HS-5 (cell line): ENCODE measurements around the gene LRP8.

Source experiments
- DNase-seq: peaks from one replicate; pipeline ENCODE4 v3.0.0-alpha.2; 2012; ENCODE audit warnings: low read depth

LRP8 gene

DNA sequence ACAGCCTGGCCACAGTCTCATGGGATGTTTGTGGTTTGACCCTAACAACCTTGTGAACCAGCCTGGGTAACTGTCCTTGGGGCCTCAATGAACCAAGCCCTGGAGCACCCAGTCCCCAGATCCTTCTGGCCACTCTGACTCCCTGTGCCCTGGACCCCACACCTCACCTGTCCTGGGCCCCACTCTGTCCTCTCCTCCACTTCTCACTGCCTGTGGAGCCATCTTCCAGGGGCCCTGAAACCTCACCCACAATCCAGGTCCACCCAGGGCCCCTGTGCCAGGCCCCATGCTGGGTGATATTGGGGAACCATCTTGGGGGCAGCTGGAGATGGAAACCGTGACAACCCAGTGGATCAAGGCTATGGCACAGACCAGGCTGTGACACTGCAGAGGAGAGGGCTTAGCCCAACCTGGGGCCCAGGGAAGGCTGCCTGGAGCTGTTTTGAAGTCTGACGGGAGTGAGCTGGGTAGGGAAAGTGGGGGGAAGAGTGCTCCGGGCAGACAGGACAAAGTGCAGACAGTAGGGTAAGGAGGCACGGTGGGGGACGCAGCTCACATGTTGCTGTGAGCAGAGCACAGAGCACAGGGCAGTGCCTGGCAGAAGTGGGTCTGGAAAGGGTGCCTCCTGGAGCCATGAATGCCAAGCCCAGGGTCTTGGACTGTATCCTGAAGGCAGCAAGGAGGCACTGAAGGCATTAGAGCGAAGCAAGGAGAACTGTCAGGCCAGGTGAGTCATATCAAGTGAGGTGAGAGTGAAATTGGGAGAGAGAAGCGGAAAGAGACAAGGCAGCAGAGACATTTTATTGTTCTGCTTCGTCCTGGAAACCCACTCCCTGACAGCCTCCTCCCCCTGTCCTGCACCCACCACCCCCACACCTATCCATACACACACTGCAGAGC is 12.1 kb upstream of the LRP8 start:
- DNase-seq, result no peak

DNA sequence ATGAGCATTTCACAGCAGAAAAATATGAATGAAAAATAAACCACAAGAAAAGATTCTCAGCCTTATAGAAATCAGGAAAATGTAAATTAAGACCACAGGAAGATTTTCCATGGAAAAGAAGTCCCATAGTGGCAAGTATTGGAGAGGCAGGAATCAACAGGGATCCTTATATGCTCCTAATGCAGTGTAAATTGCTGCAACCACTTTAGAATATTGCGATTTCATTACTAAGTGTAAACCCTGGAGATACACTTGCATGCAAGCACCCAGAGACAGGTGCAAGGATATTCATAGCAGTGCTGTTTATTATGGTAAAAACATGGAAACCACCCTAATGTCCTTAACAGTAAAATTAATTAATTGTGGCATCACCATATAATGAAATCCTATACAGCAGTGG is 10.6 kb upstream of the LRP8 start:
- no peak for DNase-seq

DNA sequence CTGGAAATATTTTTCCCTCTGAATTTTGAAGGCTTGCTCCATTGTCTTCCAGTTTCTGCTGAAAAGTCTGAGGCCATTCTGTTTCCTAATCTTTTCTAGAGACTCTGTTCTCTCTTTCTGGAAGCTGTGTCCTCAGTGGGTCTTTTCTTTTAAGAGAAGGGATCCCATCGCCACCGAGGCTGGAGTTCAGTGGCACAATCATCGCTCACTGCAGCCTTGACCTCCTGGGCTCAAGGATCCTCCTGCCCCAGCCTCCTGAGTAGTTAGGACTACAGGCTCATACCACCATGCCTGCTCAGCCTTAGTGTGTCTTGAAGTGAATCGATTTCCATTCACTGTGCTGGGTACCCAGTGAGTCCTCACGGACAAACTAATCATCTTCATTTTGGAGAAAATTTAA is 9.6 kb upstream of the LRP8 start:
- DNase-seq, result no peak

- no peak for DNase-seq
Observed at GRCh38 chr1:53336146-53336545, 8.3 kb upstream of the LRP8 start.

DNA sequence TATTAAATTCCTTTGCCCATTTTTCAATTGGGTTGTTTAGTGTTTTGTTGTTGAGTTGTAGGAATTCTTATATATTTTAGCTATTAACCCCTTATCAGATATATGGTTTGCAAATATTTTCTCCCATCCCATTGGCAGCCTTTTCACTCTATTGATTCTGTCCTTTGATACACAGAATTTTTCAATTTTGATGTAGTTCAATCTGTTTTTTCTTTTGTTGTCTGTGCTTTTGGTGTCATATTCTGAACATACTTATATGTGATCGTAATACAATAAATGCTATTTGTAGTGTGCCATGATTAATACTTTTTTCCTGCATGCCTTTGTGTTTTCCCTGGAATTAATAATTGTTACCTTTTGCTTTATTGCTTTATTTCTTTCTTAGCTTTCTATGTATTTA is 7.8 kb upstream of the LRP8 start:
- no peak for DNase-seq

- no peak for DNase-seq
Observed at GRCh38 chr1:53334781-53335180, 6.9 kb upstream of the LRP8 start.

GRCh38 chr1:53334312-53334711 is 6.4 kb upstream of the LRP8 start:
- DNase-seq, result no peak

- no peak for DNase-seq
Observed at GRCh38 chr1:53332833-53333232, 5.0 kb upstream of the LRP8 start.

DNA sequence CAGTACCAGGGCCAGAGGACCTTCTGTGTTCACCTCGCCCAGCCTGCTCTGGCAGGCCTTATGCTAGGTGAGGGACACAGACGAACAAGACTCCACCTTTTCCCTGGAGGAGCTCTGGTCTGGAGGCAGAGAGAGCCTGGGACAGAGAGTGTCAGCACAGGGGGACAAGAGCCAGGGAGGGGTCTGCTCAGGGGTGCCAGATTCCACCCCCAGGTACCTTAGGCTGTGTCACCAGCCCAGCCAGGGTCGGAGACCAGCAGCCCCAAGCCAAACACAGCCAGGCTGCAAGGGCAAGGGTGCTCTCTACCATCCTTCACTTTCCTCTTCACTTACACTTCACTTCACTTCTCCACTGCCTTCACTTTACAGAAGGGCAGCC is 4.3 kb upstream of the LRP8 start:
- DNase-seq, result no peak

DNA sequence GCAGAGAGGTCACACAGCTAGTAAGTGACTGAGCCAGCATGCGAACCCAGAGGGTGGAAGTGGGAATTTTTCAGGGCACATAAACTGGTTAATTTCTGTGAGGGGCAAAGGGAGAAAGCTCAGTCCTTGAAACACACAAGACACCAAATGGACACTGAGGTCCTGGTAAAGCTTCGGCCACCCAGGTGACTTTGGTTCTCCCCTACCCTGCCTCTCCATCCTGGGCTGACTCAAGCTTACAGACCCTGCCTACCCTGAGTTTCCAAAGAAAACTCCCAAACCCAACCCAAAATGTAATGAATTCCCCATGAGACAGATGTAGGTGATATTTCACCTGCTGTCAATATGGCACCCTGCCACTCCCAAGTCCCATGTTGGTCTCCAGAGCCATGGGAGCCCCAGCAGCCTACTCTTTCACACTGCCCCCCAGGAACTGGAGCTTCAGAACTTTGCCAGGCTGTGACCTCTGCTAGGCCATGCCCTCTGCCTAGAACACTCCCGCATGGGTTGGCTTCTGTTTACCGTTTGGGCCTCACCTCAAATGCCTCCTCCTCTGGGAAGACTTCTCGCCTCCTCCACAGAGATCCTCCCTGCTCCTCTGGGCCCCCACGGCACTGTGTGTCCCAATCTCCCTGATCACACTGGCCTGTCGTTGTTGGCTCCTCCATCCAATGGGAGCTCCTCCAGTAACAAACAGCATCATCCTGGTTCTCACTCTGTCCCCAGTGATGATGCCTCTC is 3.7 kb upstream of the LRP8 start:
- DNase-seq, result no peak

GRCh38 chr1:53330819-53331218 is 2.9 kb upstream of the LRP8 start:
- DNase-seq, result no peak

- DNase-seq, result no peak
Observed at GRCh38 chr1:53328541-53329499, 950 bp upstream of the LRP8 start.

- DNase-seq, result no peak
Observed at GRCh38 chr1:53327182-53327913, 522 bp downstream of the LRP8 start.

- DNase-seq, result no peak
Observed at GRCh38 chr1:53326598-53327181, 1.2 kb downstream of the LRP8 start.

GRCh38 chr1:53326088-53326597 is 1.7 kb downstream of the LRP8 start:
- peak; percentile 78 for DNase-seq

DNA sequence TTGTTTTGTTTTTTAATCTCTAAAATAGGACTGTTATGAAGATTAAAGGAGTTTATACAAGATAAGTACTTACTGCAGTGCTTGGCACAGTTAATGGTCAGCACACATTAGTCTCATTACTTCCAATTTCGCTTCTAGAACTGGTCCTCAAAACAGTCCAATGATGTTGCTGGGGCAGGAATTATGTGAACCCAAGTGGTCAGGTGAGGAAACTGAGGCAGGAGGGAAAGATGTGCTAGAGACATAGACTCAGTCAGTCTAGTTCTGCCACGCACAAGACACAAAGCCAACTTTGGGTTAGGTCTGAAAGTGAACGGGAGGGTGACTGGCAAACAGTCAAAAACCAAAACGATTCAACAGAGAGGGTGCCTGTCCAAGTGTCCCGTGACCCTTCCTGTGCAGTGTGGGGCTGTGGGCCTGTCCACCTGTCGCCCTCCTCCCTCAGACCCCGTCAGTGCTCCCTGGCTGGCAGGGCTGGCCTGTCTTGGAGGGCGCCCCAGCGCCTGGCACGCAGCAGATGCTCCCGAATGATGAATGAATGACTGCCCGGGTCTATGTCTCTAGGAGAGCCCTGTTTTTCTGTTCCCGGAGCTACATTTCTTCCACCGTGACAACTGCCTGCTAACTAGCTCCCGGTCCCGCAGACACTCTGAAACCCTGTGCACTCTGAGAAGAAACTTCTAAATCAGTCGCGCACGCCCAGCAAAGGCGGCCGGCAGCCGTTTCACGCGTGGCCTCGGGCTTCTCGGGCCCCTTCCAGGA is 2.4 kb downstream of the LRP8 start:
- DNase-seq, result no peak

GRCh38 chr1:53324728-53325297 is 3.1 kb downstream of the LRP8 start:
- no peak for DNase-seq

GRCh38 chr1:53324321-53324720 is 3.5 kb downstream of the LRP8 start:
- no peak for DNase-seq

DNA sequence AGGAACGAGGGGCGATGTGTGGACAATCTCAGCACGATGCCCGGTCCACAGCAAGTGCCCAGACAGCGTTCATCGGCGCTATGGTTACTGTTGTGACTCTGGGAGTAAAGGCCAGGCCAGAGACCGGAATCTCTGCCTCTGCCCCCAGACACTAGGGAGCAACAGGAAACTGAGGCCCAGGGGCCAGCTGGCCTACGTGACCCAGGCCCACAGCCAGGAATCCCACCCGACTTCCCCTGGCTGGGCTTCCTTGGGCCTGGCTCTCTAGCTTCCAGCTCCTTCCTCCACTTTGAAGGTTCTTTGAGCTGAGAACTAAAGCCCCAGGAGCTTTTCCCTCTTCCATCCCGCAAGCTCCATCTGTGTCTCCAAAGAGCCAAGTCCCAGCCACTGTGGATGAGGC is 4.6 kb downstream of the LRP8 start:
- no peak for DNase-seq
